ENCODE results near the gene HDLBP. TPM values are rescaled to one million over a fixed set of nuclear protein-coding genes. Genes with fewer than 3 reads are reported as not detected.

Gene HDLBP
- total and polyA plus RNA-seq, 8 donors = 273 to 996 (median 749) TPM

- DNase-seq = peak in 2 of 6 donors; percentile 48 to 56
- no peaks in the 10 kb centered on the region for H3K27me3 ChIP-seq
- H3K4me3 ChIP-seq = no peak overlapping the region
- peaks cover 11 to 73% (median 62%) of the 10 kb centered on the region in 3 donors for H3K36me3 ChIP-seq
- no peaks in the 10 kb centered on the region for H3K4me1 ChIP-seq
- WGBS, 2 donors = 57 to 60% methylated on average over 20 of the region's 20 CpGs
- H3K9me3 ChIP-seq = no peaks in the 10 kb centered on the region
- no peak for FAIRE-seq
- no peak overlapping the region for H3K27ac ChIP-seq
- TF ChIP-seq CTCF (IDR thresholded peaks at IDR 0.05) = no peak
- intact Hi-C loops (cut with DNase I) = no loop called here
- ATAC-seq = no peak
Observed at GRCh38 chr2:241228860-241229516, 86.5 kb downstream of the HDLBP start.

GRCh38 chr2:241228081-241228859 is 87.2 kb downstream of the HDLBP start:
- H3K36me3 ChIP-seq = peaks cover 11 to 66% (median 54%) of the 10 kb centered on the region in 3 donors
- intact Hi-C loops (cut with DNase I) = no loop called here
- WGBS, 2 donors = 90 to 93% methylated on average over 24 to 26 of the region's 26 CpGs
- no peaks in the 10 kb centered on the region for H3K27me3 ChIP-seq
- FAIRE-seq = no peak
- peak in 2 of 6 donors; percentile 53 to 62 for DNase-seq
- no peaks in the 10 kb centered on the region for H3K4me1 ChIP-seq
- ATAC-seq = no peak
- no peak overlapping the region for H3K4me3 ChIP-seq
- TF ChIP-seq CTCF (IDR thresholded peaks at IDR 0.05) = no peak
- H3K27ac ChIP-seq = no peak overlapping the region
- H3K9me3 ChIP-seq = no peaks in the 10 kb centered on the region

- no peak for ATAC-seq
- FAIRE-seq = no peak
- H3K4me1 ChIP-seq = no peaks in the 10 kb centered on the region
- intact Hi-C loops (cut with DNase I) = no loop called here
- peaks cover 11 to 59% (median 49%) of the 10 kb centered on the region in 3 donors for H3K36me3 ChIP-seq
- no peak for DNase-seq
- TF ChIP-seq CTCF (IDR thresholded peaks at IDR 0.05) = no peak
- H3K9me3 ChIP-seq = no peaks in the 10 kb centered on the region
- H3K27me3 ChIP-seq = no peaks in the 10 kb centered on the region
- no peak overlapping the region for H3K27ac ChIP-seq
- 90% methylated on average over 8 of the region's 8 CpGs for WGBS, 2 donors
- H3K4me3 ChIP-seq = no peak overlapping the region
Observed at GRCh38 chr2:241227594-241227993, 87.9 kb downstream of the HDLBP start.

- WGBS, 2 donors = 80 to 82% methylated on average over 19 of the region's 19 CpGs
- peak in 2 of 6 donors; percentile 48 to 76 for DNase-seq
- no peak overlapping the region for H3K27ac ChIP-seq
- FAIRE-seq = no peak
- H3K36me3 ChIP-seq = peaks cover 11 to 53% (median 46%) of the 10 kb centered on the region in 3 donors
- intact Hi-C loops (cut with DNase I) = no loop called here
- no peaks in the 10 kb centered on the region for H3K27me3 ChIP-seq
- TF ChIP-seq CTCF (IDR thresholded peaks at IDR 0.05) = no peak
- H3K4me3 ChIP-seq = no peak overlapping the region
- no peaks in the 10 kb centered on the region for H3K9me3 ChIP-seq
- no peak for ATAC-seq
- H3K4me1 ChIP-seq = no peaks in the 10 kb centered on the region
Observed at GRCh38 chr2:241226723-241227572, 88.5 kb downstream of the HDLBP start.

Measured in pancreas (tissue), 10 donors.